Posterior vena cava (tissue), 2 donors: ENCODE results near the gene CLDN3. TPM values are rescaled to one million over a fixed set of nuclear protein-coding genes. Genes with fewer than 3 reads are reported as not detected.
"Not testable (repeated sequence)": the region's sequence is repeated elsewhere in the genome, so short reads cannot be mapped to it uniquely, and the experiment has no call there.

Experiments
- DNase-seq: peaks from one replicate; pipeline ENCODE4 v3.0.0-alpha.2; 2020; ENCODE audit warnings: low spot score
- intact Hi-C, 2 donors: fragments of 100-400 bp; cut with DNase I; formaldehyde crosslinking; loops; one replicate each; pipeline versions ENCODE4 v1.14.1 to v1.14.2; 2022 to 2023
- total RNA-seq, 2 donors: library from RNA; stranded (reverse); fragmentation: NEBNext Ultra II Directional; extraction: Animal tissue kit (Norgen Biotek cat#: 25700); gene quantifications; one replicate each; pipeline ENCODE4 v1.2.1, GENCODE V29; 2021
- donor health status: DM: yes; HTN: yes; CAD: no.
- donor health status: DM: yes; HTN: yes; CAD: no.

The CLDN3 gene
- total RNA-seq, 2 donors from 2014 or later: not detected

DNA sequence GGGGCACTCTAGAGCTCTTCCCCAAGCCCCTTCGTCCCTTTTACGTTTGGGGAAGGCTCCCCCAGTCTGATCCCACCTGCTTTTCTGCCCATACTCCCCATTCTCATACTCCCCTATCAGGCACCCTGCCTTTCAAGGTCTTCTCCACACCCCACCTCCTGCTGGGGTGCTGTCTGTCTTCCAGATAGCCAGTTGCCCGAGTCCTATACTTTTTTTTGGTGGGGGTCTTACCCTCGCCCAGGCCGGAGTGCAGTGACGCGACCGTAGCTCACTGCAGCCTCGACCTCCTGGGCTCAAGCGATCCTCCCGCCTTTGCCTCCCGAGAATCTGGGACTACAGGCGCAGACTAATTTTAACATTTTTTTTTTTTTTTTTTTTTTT is 30.7 kb downstream of the CLDN3 start:
- DNase-seq: no peak
- intact Hi-C loops: no loop called here

DNA sequence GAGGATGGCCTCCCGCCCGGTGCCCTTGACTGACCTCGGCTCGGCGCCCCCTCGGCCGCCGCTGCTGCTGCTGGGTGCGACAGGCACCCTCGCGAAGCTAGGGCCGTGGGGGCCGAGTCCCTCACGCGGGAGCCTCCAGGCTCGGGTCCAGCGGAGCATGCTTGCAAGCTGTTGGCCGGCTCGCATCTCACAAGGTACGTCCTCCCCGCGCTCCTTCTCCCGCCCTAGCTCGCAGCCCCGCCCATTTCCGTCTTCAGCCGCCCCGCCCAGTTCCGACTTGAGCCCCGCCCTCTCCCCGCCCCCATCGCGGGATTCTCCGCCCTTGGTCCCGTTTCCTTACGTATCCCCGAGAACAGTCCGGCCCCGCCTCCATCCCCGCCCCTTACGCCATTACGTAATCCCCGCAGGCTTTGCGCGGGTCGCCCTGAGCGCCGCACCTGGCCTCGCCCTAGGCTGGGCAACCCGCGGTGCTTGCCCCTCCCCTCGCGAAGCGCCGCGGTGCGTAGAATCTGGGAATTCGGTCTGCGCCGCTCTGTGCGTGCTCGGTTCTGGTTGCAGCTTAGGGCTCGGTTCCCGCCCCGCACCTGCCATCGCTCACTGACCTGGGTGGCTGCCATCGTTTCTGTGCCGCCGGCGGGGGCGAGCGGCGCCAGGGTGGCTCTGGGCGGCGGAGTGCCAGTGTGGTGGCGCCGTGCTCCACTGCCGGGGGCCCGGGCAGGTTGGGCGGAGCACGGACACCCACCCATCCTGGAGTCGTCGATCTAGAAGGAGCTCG is 31.3 kb downstream of the CLDN3 start, which contains the start of gene ABHD11:
ABHD11 (minus strand) TSS at position 191 of the 775 bp plus-strand sequence; CDS start at position 159, 32 bp downstream.
- peak; percentile 99 for DNase-seq
- intact Hi-C loops: no loop called here

DNA sequence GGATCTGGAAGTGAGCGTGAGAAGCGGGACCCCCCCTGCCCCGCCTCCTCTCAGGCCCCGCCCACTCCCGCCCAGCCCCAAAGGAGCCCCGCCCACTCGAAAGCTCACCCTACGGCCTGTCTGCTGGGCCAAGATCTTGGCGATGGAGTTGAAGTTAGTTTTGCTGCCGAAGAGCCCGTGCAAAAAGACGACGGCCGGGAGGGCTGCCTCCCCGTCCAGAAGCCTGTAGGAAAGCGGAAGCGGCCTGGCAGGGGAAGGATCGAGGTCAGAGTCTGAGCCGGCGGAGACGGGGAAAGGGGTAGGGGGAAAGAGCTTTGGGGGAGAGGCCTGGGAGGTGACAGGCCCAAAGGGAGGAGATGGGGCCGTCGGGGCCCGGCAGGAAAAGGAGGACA is 31.9 kb downstream of the CLDN3 start:
- intact Hi-C loops: no loop called here
- DNase-seq: peak; percentile 85

DNA sequence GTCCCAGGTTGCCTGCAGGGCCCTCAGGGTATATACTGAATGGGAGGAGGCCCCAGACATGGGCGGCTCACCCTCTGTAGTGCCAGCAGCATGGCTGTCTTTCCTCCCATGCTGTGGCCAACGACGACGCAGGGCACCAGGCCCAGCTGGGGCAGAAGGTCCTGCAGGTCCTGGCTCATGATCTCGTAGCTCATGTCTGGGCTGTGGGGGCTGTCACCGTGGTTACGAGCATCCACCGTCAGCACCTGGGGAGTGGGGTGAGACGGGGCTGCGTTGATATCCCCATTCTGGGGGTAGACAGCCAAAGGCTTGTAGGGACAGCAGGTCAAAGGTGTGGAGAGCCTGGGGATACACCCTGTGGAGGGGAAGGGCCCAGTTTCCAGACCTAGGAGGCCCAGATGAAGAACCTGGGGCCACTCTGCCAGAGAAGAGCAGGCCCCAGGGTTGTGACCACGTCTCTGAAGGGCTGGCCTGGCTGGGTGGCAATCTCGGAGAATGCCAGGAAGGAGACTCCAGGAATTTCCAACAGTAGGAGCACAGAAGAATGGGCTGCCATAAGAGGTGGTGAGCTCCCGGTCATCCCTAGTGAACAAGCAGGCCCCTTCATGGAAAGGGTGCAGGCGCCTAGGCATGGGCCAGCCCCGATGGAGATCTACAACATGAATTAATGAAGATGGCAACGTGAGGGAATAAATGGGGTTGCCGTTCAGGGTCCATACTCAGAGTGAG is 32.4 kb downstream of the CLDN3 start:
- intact Hi-C loops: no loop called here
- no peak for DNase-seq

DNA sequence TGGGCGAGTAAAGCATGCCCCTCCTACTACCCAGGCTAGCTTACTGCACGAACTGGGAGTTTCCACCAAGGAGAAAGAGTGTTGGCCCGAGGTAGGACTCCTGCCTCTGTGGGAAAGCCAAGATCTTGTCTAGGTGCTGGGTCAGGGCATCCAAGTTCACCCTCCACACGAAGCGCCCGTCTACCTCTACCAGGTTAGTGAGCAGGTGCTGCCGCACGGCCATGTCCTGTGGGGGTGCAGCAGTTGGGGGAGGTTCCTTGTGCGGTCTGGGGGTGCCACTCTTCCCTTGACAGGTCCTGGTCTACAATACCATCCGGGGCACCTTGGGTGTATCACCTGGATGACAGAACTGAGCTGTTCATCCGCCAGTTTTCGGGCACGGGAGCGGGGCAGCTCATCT is 33.2 kb downstream of the CLDN3 start:
- no peak for DNase-seq
- intact Hi-C loops: no loop called here

DNA sequence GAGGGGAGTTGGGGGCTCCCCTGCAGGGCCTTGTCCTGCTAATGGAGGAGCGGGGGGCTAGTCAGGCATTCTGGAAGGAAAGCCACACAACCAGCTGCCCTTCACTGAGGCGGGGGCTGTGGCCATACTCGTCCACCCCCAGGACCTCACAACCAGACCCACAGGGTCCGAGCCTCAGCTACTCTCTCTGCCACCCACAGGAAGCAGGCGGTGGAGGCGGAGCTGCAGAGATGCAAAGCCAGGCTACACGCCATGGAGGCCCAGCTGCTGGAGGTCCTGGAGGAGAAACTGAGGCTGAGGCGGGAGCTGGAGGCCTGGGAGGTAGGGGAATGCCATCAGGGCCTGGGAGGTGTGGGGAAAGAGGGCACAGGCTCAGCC is 34.6 kb downstream of the CLDN3 start:
- no peak for DNase-seq
- intact Hi-C loops: no loop called here

DNA sequence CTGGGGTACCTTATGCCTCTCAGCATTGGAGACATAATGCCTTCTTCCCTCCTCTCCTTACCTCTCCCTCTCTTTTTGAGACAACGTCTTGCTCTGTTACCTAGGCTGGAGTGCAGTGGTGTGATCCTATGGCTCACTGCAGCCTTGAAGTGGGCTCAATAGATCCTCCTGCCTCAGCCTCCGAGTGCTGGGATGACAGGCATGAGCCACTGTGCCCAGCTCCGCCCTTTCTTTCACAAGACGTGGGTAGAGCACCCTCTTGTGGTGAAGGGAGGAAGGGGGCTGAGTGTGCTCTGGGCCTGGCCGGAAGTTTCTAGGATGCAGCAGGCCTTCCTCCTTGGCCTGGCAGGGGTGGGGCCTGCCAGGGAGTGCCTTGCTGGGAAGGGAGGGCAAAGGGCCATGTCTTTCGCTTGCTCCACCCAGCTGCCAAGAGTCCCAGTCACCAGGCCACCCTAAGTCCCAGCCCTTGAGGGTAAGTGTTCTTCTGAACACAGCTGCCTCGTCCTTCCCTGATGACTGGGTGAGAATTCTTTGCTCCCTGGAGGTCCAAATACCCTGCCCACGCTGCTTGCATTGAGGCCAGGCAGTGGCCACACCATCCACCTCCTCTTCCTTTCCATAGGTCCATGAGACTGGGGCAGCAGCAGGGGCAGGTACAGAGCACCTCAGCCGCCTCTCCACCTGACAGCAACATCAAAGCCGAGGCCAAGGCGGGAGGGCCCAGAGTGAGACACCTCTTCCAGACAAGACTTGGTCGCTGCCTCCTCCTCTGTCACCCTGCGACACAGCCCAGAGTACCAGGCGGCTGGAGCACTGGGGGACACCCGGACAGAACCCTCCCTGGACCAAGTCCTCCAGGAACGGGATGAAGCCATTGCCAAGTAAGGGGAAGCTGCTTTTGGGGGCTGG is 35.2 kb downstream of the CLDN3 start:
- intact Hi-C loops: no loop called here
- peak; percentile 81 for DNase-seq

DNA sequence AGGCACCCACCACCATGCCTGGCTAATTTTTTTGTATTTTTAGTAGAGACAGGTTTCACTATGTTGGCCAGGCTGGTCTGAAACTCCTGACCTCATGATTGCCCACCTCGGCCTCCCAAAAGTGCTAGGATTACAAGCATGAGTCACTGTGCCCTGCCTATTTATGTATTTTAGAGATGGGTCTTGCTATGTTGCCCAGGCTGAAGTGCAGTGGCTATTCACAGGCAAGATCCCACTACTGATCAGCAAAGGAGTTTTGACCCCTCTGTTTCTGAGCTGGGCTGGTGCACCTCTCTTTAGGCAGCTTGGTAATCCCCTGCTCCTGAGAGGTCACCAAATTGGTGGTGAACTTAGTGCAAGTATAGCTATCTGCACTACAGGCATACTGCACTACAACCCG is 37.7 kb downstream of the CLDN3 start:
- intact Hi-C loops: no loop called here

DNA sequence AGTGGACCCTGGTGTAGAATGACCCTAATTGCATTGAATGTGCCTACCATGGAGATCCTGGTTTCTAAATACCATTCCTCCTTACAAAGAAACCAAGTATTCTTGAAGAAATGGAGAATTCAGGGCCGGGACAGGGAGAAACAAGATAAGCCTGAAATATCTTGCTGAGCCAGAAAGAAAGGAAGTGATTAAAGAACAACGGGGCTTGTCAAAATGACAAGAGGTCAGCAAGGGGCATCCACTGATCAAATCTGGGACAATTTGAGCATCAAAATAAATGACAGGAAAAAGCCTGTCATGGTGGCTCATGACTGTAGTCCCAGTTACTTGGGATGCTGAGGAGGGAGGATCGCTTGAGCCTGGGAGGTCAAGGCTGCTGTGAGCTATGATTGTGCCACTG is 39.6 kb downstream of the CLDN3 start:
- no peak for DNase-seq
- intact Hi-C loops: no loop called here

More for the DNA sequence above, 37.7 kb downstream of the CLDN3 start:
- no peak for DNase-seq

DNA sequence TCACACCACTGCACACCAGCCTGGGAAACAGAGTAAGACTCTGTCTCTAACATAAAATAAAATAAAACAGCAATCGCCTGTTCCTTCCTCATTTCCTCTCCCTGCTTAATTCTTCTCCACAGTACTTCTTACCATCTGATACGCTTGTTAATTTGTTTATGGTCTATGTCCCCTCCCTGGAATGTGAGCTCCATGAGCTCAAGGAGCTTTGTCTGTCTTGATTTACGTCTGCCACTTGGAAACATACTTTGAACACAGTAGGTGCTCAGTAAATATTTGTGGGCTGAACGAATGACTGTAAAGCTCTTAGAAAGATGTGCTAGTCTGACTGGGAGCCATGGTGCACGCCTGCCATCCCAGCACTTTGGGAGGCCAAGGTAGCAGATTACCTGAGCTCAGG is 41.5 kb downstream of the CLDN3 start:
- no peak for DNase-seq
- intact Hi-C loops: loop anchor here (5.0 kb wide), 1 partner anchor 121 kb away; no protein-coding TSS in a partner anchor

DNA sequence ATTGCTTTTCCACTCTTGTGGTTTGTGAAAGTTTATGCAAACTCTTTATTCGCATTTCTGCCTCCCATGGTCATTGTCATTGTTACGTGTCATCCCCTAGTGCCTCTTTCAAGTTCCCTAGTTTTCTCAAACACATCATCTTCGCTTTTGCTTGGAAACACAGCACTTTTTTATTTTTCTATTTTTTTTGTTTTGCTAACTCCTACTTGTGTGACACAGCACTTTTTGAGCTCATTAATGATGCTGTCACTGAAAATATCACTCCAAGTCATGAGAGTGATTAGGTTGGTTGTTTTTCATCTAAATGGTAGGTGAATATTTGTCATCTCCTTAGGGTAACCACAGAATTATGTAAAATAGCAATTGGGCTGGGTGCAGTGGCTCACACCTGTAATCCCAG is 42.1 kb downstream of the CLDN3 start:
- intact Hi-C loops: loop anchor here (5.0 kb wide), 1 partner anchor 121 kb away; no protein-coding TSS in a partner anchor
- DNase-seq: no peak

DNA sequence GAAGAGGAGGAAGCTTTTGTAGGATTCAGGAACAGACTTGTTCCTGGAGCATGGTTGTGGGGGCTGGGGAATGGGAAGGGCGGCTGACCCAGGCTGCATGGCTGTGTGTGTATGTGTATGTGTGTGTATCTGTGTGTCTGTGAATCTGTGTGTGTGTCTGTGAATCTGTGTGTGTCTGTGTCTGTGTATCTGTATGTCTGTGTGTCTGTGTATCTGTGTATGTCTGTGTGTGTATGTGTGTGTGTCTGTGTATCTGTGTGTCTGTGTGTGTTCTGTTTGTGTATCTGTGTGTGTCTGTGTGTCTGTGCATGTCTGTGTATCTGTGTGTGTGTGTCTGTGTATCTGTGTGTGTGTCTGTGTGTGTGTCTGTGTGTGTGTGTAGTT is 44.0 kb downstream of the CLDN3 start:
- intact Hi-C loops: loop anchor here (5.0 kb wide), 1 partner anchor 119 kb away; no protein-coding TSS in a partner anchor
- DNase-seq: no peak

DNA sequence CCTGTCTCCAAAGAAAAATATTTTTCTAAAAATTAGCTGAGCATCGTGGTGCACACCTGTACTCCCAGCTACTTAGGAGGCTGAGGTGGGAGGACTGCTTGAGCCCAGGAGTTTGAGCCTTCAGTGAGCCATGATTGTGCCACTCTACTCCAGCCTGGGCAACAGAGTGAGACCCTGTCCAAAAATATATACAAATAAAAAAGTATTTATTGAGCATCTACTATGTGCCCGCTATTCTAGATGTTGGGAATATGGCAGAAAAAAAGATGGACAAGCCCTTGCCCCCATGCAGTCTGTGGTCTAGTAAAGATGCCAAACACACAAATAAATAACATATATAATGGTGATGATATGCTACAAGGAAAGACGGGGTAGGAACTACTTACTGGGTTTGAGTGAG is 46.3 kb downstream of the CLDN3 start:
- DNase-seq: no peak
- intact Hi-C loops: no loop called here

DNA sequence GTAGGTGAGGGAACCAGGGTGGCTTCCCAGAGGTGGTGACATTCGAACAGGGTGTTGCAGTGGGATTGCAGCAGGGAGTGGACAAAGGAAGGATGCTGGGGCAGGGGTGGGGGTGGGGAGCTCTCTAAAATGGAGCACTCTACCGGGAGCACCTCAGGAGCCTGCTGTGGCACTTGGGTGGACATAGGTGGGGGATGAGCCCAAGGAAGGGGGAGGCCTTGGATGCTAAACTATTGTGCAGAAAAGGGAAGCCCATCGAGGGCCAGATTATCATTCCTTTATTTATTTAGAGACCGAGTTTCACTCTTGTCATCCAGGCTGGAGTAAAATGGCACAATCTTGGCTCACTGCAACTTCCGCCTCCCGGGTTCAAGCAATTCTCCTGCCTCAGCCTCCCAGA is 47.3 kb downstream of the CLDN3 start:
- no peak for DNase-seq
- intact Hi-C loops: no loop called here

DNA sequence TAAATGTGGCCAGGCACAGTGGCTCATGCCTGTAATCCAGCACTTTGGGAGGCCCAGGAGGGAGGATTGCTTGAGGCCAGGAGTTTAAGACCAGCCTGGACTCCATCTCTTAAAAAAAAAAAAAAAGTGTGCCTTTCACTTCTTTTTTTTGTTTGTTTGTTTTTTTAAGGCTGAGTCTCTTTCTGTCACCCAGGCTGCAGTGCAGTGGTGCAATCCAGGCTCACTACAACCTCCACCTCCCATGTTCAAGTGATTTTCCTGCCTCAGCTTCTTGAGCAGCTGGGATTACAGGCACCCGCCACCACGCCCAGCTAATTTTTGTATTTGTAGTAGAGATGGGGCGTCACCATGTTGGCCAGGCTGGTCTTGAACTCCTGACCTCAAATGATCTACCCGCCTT is 47.9 kb downstream of the CLDN3 start:
- intact Hi-C loops, DNase-seq: not testable (repeated sequence)

DNA sequence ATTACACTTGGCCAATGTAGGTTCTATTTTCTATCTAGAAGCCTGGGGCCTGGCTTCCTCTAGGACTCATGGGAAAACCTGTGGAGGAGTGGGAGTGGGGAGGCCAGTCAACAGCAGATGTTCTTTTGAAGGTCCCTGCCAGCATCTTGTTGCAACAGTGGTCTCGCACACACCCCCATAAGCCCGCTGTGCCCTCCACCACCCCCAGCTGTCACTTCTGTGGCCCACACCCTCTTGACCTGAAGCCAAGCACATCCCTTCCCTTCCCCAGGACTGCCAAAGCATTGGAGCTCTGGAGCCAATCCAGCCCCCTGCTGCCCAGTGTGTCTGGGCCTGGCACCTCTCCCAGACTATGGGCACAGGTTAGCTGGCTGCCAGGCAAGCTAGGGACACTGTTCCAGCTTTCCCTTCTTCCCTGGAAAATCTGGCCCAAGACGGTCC is 48.7 kb downstream of the CLDN3 start:
- intact Hi-C loops: no loop called here
- DNase-seq: no peak

DNA sequence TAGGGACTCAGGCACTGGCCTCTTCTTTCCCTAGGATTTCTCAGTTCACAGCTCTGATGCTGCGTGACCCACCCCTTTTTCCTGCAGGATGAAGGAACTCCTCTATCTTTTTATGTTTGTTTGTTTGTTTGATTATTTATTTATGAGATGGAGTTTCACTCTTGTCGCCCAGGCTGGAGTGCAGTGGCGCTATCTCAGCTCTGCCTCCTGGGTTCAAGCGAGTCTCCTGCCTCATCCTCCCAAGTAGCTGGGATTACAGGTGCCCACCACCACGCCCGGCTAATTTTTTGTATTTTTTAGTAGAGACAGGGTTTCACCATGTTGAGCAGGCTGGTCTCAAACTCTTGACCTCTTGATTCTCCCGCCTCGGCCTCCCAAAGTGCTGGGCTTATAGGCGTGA is 49.6 kb downstream of the CLDN3 start:
- DNase-seq, intact Hi-C loops: not testable (repeated sequence)

DNA sequence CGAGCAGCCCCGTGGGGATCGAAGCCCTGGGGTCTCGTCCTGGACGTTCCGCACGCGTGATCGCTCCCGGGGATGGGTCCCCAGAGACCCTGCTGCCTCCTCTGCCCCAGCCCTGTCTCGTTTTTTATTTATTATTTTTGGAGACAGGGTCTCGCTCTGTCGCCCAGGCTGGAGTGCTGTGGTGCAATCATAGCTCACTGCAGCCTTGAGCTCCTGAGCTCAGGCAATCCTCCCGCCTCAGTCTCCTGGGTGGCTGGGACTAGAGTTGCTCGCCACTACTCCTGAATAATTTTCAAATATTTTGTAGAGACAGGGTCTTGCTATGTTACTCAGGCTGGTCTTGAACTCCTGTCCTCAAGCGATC is 50.3 kb downstream of the CLDN3 start:
- no peak for DNase-seq
- intact Hi-C loops: no loop called here
